GM19035 (cell line): Measurements from ENCODE around the gene JOSD1.

Experiments
- ATAC-seq: cut with Tn5 transposase; IDR thresholded peaks from one replicate; pipeline ENCODE4 v1.9.1; 2021; ENCODE audit not compliant: unreplicated experiment

Gene JOSD1

GRCh38 chr22:38715176-38715764 lies 14.5 kb upstream of the JOSD1 start:
- ATAC-seq, result no peak

GRCh38 chr22:38713921-38714320 lies 13.2 kb upstream of the JOSD1 start:
- no peak for ATAC-seq

GRCh38 chr22:38712486-38713207 lies 11.9 kb upstream of the JOSD1 start:
- no peak for ATAC-seq

- no peak for ATAC-seq
Observed at GRCh38 chr22:38710866-38711265, 10.1 kb upstream of the JOSD1 start.

GRCh38 chr22:38710351-38710750 lies 9.6 kb upstream of the JOSD1 start:
- no peak for ATAC-seq

- ATAC-seq, result no peak
Observed at GRCh38 chr22:38709306-38709705, 8.6 kb upstream of the JOSD1 start.

- no peak for ATAC-seq
Observed at GRCh38 chr22:38707984-38708383, 7.2 kb upstream of the JOSD1 start.

- ATAC-seq, result no peak
Observed at GRCh38 chr22:38707346-38707745, 6.6 kb upstream of the JOSD1 start.

- no peak for ATAC-seq
Observed at GRCh38 chr22:38706901-38707195, 6.1 kb upstream of the JOSD1 start.

GRCh38 chr22:38706101-38706900 lies 5.6 kb upstream of the JOSD1 start:
- peak; percentile 3 for ATAC-seq

- peak; percentile 70 for ATAC-seq
Observed at GRCh38 chr22:38705235-38706100, 4.7 kb upstream of the JOSD1 start, which contains the start of gene GTPBP1. Gene GTPBP1, plus strand, starts transcription at chr22:38705944. Its CDS starts 12 bp downstream, at chr22:38705956.

- ATAC-seq, result no peak
Observed at GRCh38 chr22:38704654-38705234, 4.0 kb upstream of the JOSD1 start.

GRCh38 chr22:38700270-38700788 lies 414 bp downstream of the JOSD1 start:
- no peak for ATAC-seq

- ATAC-seq, result no peak
Observed at GRCh38 chr22:38699784-38700183, 959 bp downstream of the JOSD1 start.

- ATAC-seq, result no peak
Observed at GRCh38 chr22:38699143-38699542, 1.6 kb downstream of the JOSD1 start.

GRCh38 chr22:38698407-38699094 lies 2.2 kb downstream of the JOSD1 start:
- no peak for ATAC-seq

- no peak for ATAC-seq
Observed at GRCh38 chr22:38697425-38698089, 3.2 kb downstream of the JOSD1 start.

- no peak for ATAC-seq
Observed at GRCh38 chr22:38696606-38697424, 3.9 kb downstream of the JOSD1 start.

- ATAC-seq, result no peak
Observed at GRCh38 chr22:38694940-38695339, 5.8 kb downstream of the JOSD1 start.
